K562 (cell line): ENCODE measurements around the gene POLR3G. TPM values are rescaled to one million over a fixed set of nuclear protein-coding genes. Genes with fewer than 3 reads are reported as not detected.
A peak's percentile ranks its signal among the peaks of the same experiment; 100 is the strongest.

Experiments used
- AFF4 ChIP-seq: sonication (generic); formaldehyde crosslinking; IDR thresholded peaks from 2 replicates; pipeline ENCODE4 v1.8.0; 2023; ENCODE audit warnings: mild to moderate bottlenecking, missing genetic modification reagents
- CC2D1A ChIP-seq: fragments of 450-650 bp; IDR thresholded peaks from 2 replicates; pipeline ENCODE4 v1.6.1; 2017; ENCODE audit warnings: mild to moderate bottlenecking
- CCAR2 ChIP-seq: fragments of 200-400 bp; formaldehyde crosslinking; IDR thresholded peaks from 2 replicates; pipeline ENCODE4 v1.6.1; 2017; ENCODE audit warnings: mild to moderate bottlenecking, low read depth, low read length
- CHD1 ChIP-seq: fragments of 200-600 bp; sonication (generic); IDR thresholded peaks from one replicate; pipeline ENCODE4 v1.6.1; 2012; ENCODE audit warnings: mild to moderate bottlenecking, moderate library complexity, low read length, inconsistent platforms
- CREM ChIP-seq: IDR thresholded peaks from 2 replicates; pipeline ENCODE4 v1.6.1; 2014; ENCODE audit warnings: antibody characterized with exemption, low read depth
- CTCFL ChIP-seq: IDR thresholded peaks from 2 replicates; pipeline ENCODE4 v1.6.1; 2011; ENCODE audit warnings: borderline replicate concordance, low read depth, mild to moderate bottlenecking, moderate library complexity, low read length; ENCODE audit not compliant: insufficient read depth, poor library complexity, severe bottlenecking
- DDX20 ChIP-seq: fragments of 450-650 bp; IDR thresholded peaks from 2 replicates; pipeline ENCODE4 v1.6.1; 2016; ENCODE audit warnings: missing genetic modification characterization, low read depth, mild to moderate bottlenecking, missing compliant biosample characterization, moderate library complexity
- GATAD2A ChIP-seq: fragments of 450-650 bp; IDR thresholded peaks from 2 replicates; pipeline ENCODE4 v1.6.1; 2017
- HNRNPLL ChIP-seq: fragments of 200-400 bp; formaldehyde crosslinking; IDR thresholded peaks from 2 replicates; pipeline ENCODE4 v1.6.1; 2017; ENCODE audit warnings: low read length, low read depth, mild to moderate bottlenecking; ENCODE audit not compliant: poor library complexity, severe bottlenecking
- KDM2B ChIP-seq: fragments of 250-450 bp; sonication (Bioruptor Pico); IDR thresholded peaks from 2 replicates; pipeline ENCODE4 v1.8.0; 2021; ENCODE audit warnings: mild to moderate bottlenecking, moderate library complexity
- MAFK ChIP-seq: IDR thresholded peaks from 2 replicates; pipeline ENCODE4 v1.6.1; 2011; ENCODE audit warnings: low read length, improper control_type of control experiment
- MAZ ChIP-seq, 2 experiments: fragments of 450-650 bp in 1 of 2; sonication (generic) in 1 of 2; formaldehyde crosslinking; IDR thresholded peaks in 1 of 2; conservative IDR thresholded peaks in 1 of 2; 2 replicates each; pipeline versions ENCODE4 v1.4.0 to v1.5.0; 2020; ENCODE audit warnings: mild to moderate bottlenecking in 1 of 2, missing genetic modification reagents in 1 of 2
- MNT ChIP-seq, 2 experiments: fragments of 450-650 bp; conservative IDR thresholded peaks; 2 replicates each; pipeline ENCODE4 v1.6.1; 2017; ENCODE audit warnings: mild to moderate bottlenecking in 2 of 2, moderate library complexity in 2 of 2
- POLR2B ChIP-seq: fragments of 450-650 bp; IDR thresholded peaks from 2 replicates; pipeline ENCODE4 v1.6.1; 2018; ENCODE audit warnings: low read depth; ENCODE audit not compliant: partially characterized antibody
- SOX6 ChIP-seq: fragments of 450-650 bp; IDR thresholded peaks from 2 replicates; pipeline ENCODE4 v1.6.1; 2014; ENCODE audit warnings: mild to moderate bottlenecking
- STAT5B ChIP-seq: fragments of 250-450 bp; sonication (Bioruptor Pico); IDR thresholded peaks from 2 replicates; pipeline ENCODE4 v1.8.0; 2021; ENCODE audit warnings: mild to moderate bottlenecking, inconsistent platforms
- TFAP4 ChIP-seq: sonication (generic); formaldehyde crosslinking; IDR thresholded peaks from 2 replicates; pipeline ENCODE4 v1.8.0; 2022; ENCODE audit warnings: missing genetic modification reagents, mild to moderate bottlenecking, moderate library complexity, borderline replicate concordance
- ZFP30 ChIP-seq: fragments of 250-450 bp; sonication (Bioruptor Pico); IDR thresholded peaks from 2 replicates; pipeline ENCODE4 v1.8.0; 2022; ENCODE audit warnings: moderate library complexity, mild to moderate bottlenecking, inconsistent platforms, borderline replicate concordance
- ZKSCAN1 ChIP-seq: fragments of 150-350 bp; IDR thresholded peaks from 2 replicates; pipeline ENCODE4 v1.6.1; 2016; ENCODE audit warnings: low read depth, low read length
- ZNF24 ChIP-seq: fragments of 450-650 bp; IDR thresholded peaks from 2 replicates; pipeline ENCODE4 v1.6.1; 2016
- polyA plus RNA-seq, 8 experiments: library from polyadenylated mRNA; depleted of rRNA in 4 of 8; stranded (reverse) in 5 of 8; unstranded in 3 of 8; fragments of >200 nt; fragmentation: Nextera tagmentation in 2 of 8; fragmentation: Illumina TruSeq in 1 of 8; extraction: Ambion mirVana in 2 of 8; extraction: Trizol in 1 of 8; gene quantifications; 2 replicates each; pipeline versions ENCODE4 v1.2.1 to v1.2.3, GENCODE V29; 2011 to 2014; ENCODE audit warnings: inconsistent platforms in 1 of 8, missing spikeins in 1 of 8
- total RNA-seq, 7 experiments: library from RNA; depleted of rRNA in 6 of 7; stranded (reverse); fragments of >200 nt in 6 of 7; fragmentation: Illumina TruSeq in 2 of 7; extraction: Trizol in 2 of 7; gene quantifications; 2 replicates each; pipeline versions ENCODE4 v1.2.1 to v1.2.3, GENCODE V29; 2011 to 2021; ENCODE audit warnings: low replicate concordance in 1 of 7

Gene POLR3G
- total and polyA plus RNA-seq, 9 of the 15 experiments (the other 6 are each of a cell fraction or from before 2014, with no cell fraction given) = 39.0 to 111 (median 59.0) TPM

GRCh38 chr5:90529194-90529938, 54.7 kb downstream of the POLR3G start, which contains the start of gene LYSMD3 (continued):
- peak; percentile 96 for TF ChIP-seq CREM
- TF ChIP-seq HNRNPLL = peak; percentile 94
- no peak for TF ChIP-seq ZFP30
- TF ChIP-seq AFF4 (CRISPR knock-in tag) = peak; percentile 91
- TF ChIP-seq CHD1 = peak; percentile 65
- peak; percentile 85 for TF ChIP-seq TFAP4
- TF ChIP-seq GATAD2A = no peak
- peak; percentile 39 to 64; a peak in 3 of 4 replicates for TF ChIP-seq MNT (conservative IDR thresholded peaks at IDR 0.05)
- TF ChIP-seq DDX20 (tag) = no peak
- no peak for TF ChIP-seq KDM2B (CRISPR knock-in tag)
- no peak for TF ChIP-seq CCAR2
- TF ChIP-seq ZKSCAN1 = peak; percentile 69
- peak; percentile 88 to 92 for TF ChIP-seq MAZ (CRISPR knock-in tag; conservative IDR thresholded peaks at IDR 0.05 in 1 of 2, IDR thresholded peaks at IDR 0.05 in 1 of 2)
- peak; percentile 86 for TF ChIP-seq POLR2B
- TF ChIP-seq CC2D1A = no peak
- TF ChIP-seq SOX6 = no peak
- TF ChIP-seq ZNF24 = peak; percentile 33; the same call in 1 of the 2 replicates
- no peak for TF ChIP-seq MAFK
- TF ChIP-seq STAT5B (CRISPR knock-in tag) = no peak
- TF ChIP-seq CTCFL = no peak
